Effector memory CD4-positive, alpha-beta T cell (primary cell): Measurements from ENCODE around the gene ABRAXAS1.
"Not testable (repeated sequence)": the region's sequence is repeated elsewhere in the genome, so short reads cannot be mapped to it uniquely, and the experiment has no call there.

Experiments
- DNase-seq, 3 donors: peaks; one replicate each; pipeline ENCODE4 v3.0.0-alpha.2; 2020
- H3K27ac ChIP-seq: 2 replicates; pipeline ENCODE4 v1.7.0; 2013; ENCODE audit warnings: mild to moderate bottlenecking, low read length, moderate library complexity; ENCODE audit not compliant: insufficient read depth, poor library complexity, severe bottlenecking
- H3K27me3 ChIP-seq: replicated peaks from 2 replicates; pipeline ENCODE4 v1.7.0; 2013; ENCODE audit warnings: mild to moderate bottlenecking, low read length; ENCODE audit not compliant: insufficient read depth, control insufficient read depth, poor library complexity, severe bottlenecking
- H3K36me3 ChIP-seq: 2 replicates; pipeline ENCODE4 v1.7.0; 2013; ENCODE audit warnings: mild to moderate bottlenecking, low read length, moderate library complexity; ENCODE audit not compliant: control insufficient read depth, insufficient read depth
- H3K4me1 ChIP-seq: 2 replicates; pipeline ENCODE4 v1.7.0; 2013; ENCODE audit warnings: low read length, mild to moderate bottlenecking; ENCODE audit not compliant: control insufficient read depth, insufficient read depth, poor library complexity, severe bottlenecking
- H3K4me3 ChIP-seq: 2 replicates; pipeline ENCODE4 v1.7.0; 2013; ENCODE audit warnings: low read length, low read depth, mild to moderate bottlenecking; ENCODE audit not compliant: insufficient read depth, poor library complexity, severe bottlenecking
- H3K9me3 ChIP-seq: 2 replicates; pipeline ENCODE4 v1.7.0; 2013; ENCODE audit warnings: mild to moderate bottlenecking, low read length, moderate library complexity; ENCODE audit not compliant: control insufficient read depth
- total RNA-seq, 3 donors: gene quantifications; one replicate each; lab custom pipeline; 2026; lab: John Stamatoyannopoulos, UW

The ABRAXAS1 gene
- total RNA-seq, result 23.8 to 36.7 (median 27.5) reads per million in 3 donors

- peak within 1 kb of the TSS; percentile 74 for H3K27ac ChIP-seq
- H3K4me1 ChIP-seq, result peaks cover 5% of the 10 kb centered on the region
- H3K4me3 ChIP-seq, result peak within 1 kb of the TSS; percentile 78
- no peaks in the 10 kb centered on the region for H3K9me3 ChIP-seq
- H3K36me3 ChIP-seq, result no peaks in the 10 kb centered on the region
- H3K27me3 ChIP-seq, result no peaks in the 10 kb centered on the region
- DNase-seq, result peak; percentile 87 to 93 (median 92)
These were observed at the start of gene ABRAXAS1 for GRCh38 chr4:83484500-83485461. Gene ABRAXAS1 (minus strand): TSS chr4:83485100. CDS start chr4:83485072, 28 bp downstream.

GRCh38 chr4:83527671-83528070 is 42.8 kb upstream of the ABRAXAS1 start:
- no peaks in the 10 kb centered on the region for H3K9me3 ChIP-seq
- no peak for DNase-seq

GRCh38 chr4:83522239-83522638 is 37.3 kb upstream of the ABRAXAS1 start:
- no peak overlapping the region for H3K27ac ChIP-seq
- H3K9me3 ChIP-seq, result no peaks in the 10 kb centered on the region
- no peaks in the 10 kb centered on the region for H3K4me1 ChIP-seq
- H3K27me3 ChIP-seq, result no peaks in the 10 kb centered on the region
- H3K4me3 ChIP-seq, result no peak overlapping the region
- no peak for DNase-seq
- no peaks in the 10 kb centered on the region for H3K36me3 ChIP-seq

More at GRCh38 chr4:83527671-83528070, 42.8 kb upstream of the ABRAXAS1 start:
- H3K36me3 ChIP-seq, result no peaks in the 10 kb centered on the region
- no peak overlapping the region for H3K4me3 ChIP-seq
- H3K4me1 ChIP-seq, result no peaks in the 10 kb centered on the region
- no peaks in the 10 kb centered on the region for H3K27me3 ChIP-seq
- no peak overlapping the region for H3K27ac ChIP-seq

GRCh38 chr4:83516042-83516772 is 31.3 kb upstream of the ABRAXAS1 start:
- Histone ChIP-seq H3K27me3 (no peaks in the 10 kb centered on the region), H3K9me3 (no peaks in the 10 kb centered on the region)
- no peak for DNase-seq

GRCh38 chr4:83510442-83510841 is 25.5 kb upstream of the ABRAXAS1 start:
- Histone ChIP-seq H3K4me3 (no peak overlapping the region), H3K27me3 (no peaks in the 10 kb centered on the region), H3K27ac (no peak overlapping the region), H3K4me1 (no peaks in the 10 kb centered on the region), H3K9me3 (no peaks in the 10 kb centered on the region), H3K36me3 (no peaks in the 10 kb centered on the region)
- DNase-seq, result no peak

More at GRCh38 chr4:83516042-83516772, 31.3 kb upstream of the ABRAXAS1 start:
- H3K36me3 ChIP-seq, result no peaks in the 10 kb centered on the region
- no peak overlapping the region for H3K4me3 ChIP-seq
- H3K27ac ChIP-seq, result no peak overlapping the region
- no peaks in the 10 kb centered on the region for H3K4me1 ChIP-seq

- H3K9me3 ChIP-seq, H3K27ac ChIP-seq, H3K27me3 ChIP-seq, H3K4me1 ChIP-seq, H3K36me3 ChIP-seq, H3K4me3 ChIP-seq: not testable (repeated sequence)
- peak; percentile 3 to 51 (median 24) for DNase-seq
These were observed 24.3 kb upstream of the ABRAXAS1 start for GRCh38 chr4:83509156-83509585.

GRCh38 chr4:83504996-83505395 is 20.1 kb upstream of the ABRAXAS1 start:
- Histone ChIP-seq H3K4me1 (peaks cover 9% of the 10 kb centered on the region), H3K27me3 (no peaks in the 10 kb centered on the region), H3K9me3 (no peaks in the 10 kb centered on the region), H3K4me3 (no peak overlapping the region), H3K27ac (no peak overlapping the region), H3K36me3 (no peaks in the 10 kb centered on the region)
- DNase-seq, result peak in 1 of 3 donors; percentile 1

GRCh38 chr4:83504503-83504902 is 19.6 kb upstream of the ABRAXAS1 start:
- H3K27ac ChIP-seq, result peak overlapping the region; percentile 8
- peak overlapping the region; percentile 6 for H3K4me3 ChIP-seq
- no peaks in the 10 kb centered on the region for H3K36me3 ChIP-seq
- H3K9me3 ChIP-seq, result no peaks in the 10 kb centered on the region
- no peak for DNase-seq
- no peaks in the 10 kb centered on the region for H3K27me3 ChIP-seq
- peaks cover 9% of the 10 kb centered on the region for H3K4me1 ChIP-seq

GRCh38 chr4:83503974-83504373 is 19.1 kb upstream of the ABRAXAS1 start:
- H3K4me1 ChIP-seq, result peaks cover 9% of the 10 kb centered on the region
- no peaks in the 10 kb centered on the region for H3K27me3 ChIP-seq
- H3K27ac ChIP-seq, result peak overlapping the region; percentile 8
- H3K36me3 ChIP-seq, result no peaks in the 10 kb centered on the region
- no peak for DNase-seq
- H3K4me3 ChIP-seq, result no peak overlapping the region
- H3K9me3 ChIP-seq, result no peaks in the 10 kb centered on the region

GRCh38 chr4:83501671-83502070 is 16.8 kb upstream of the ABRAXAS1 start:
- not testable (repeated sequence) for H3K36me3 ChIP-seq, H3K27me3 ChIP-seq, H3K9me3 ChIP-seq, DNase-seq, H3K4me3 ChIP-seq, H3K4me1 ChIP-seq, H3K27ac ChIP-seq
